OCI-LY1 (cell line): ENCODE results near the gene CST4.

Experiments
- H2AFZ ChIP-seq: fragments of 200-600 bp; sonication (generic), shearing (Covaris generic); 2 replicates; pipeline ENCODE4 v1.6.0; 2014; ENCODE audit warnings: antibody characterized with exemption, mild to moderate bottlenecking, low read length
- H3F3A ChIP-seq: fragments of 200-600 bp; sonication (generic), shearing (Covaris generic); 2 replicates; pipeline ENCODE4 v1.6.0; 2014; ENCODE audit warnings: mild to moderate bottlenecking, antibody characterized with exemption, low read length, moderate library complexity; ENCODE audit not compliant: insufficient read depth
- H3K27ac ChIP-seq: fragments of 200-600 bp; sonication (generic); 2 replicates; pipeline ENCODE4 v1.5.1; 2014; ENCODE audit warnings: low read length, mixed run types, mild to moderate bottlenecking, low read depth; ENCODE audit not compliant: poor library complexity, severe bottlenecking
- H3K27me3 ChIP-seq: fragments of 200-600 bp; sonication (generic); 2 replicates; pipeline ENCODE4 v1.6.0; 2014; ENCODE audit warnings: antibody characterized with exemption, mild to moderate bottlenecking, low read length, moderate library complexity; ENCODE audit not compliant: insufficient read depth
- H3K36me3 ChIP-seq: fragments of 200-600 bp; sonication (generic); 2 replicates; pipeline ENCODE4 v1.6.1; 2014; ENCODE audit warnings: mild to moderate bottlenecking, antibody characterized with exemption, low read length, moderate library complexity, mixed read lengths; ENCODE audit not compliant: insufficient read depth
- H3K4me1 ChIP-seq: fragments of 200-600 bp; sonication (generic); 2 replicates; pipeline ENCODE4 v1.5.1; 2014; ENCODE audit warnings: mild to moderate bottlenecking, low read length, moderate library complexity; ENCODE audit not compliant: insufficient read depth, severe bottlenecking
- H3K4me2 ChIP-seq: fragments of 200-600 bp; sonication (generic), shearing (Covaris generic); 2 replicates; pipeline ENCODE4 v1.6.1; 2014; ENCODE audit warnings: low read length
- H3K4me3 ChIP-seq: fragments of 200-600 bp; sonication (generic); 2 replicates; pipeline ENCODE4 v1.5.1; 2014; ENCODE audit warnings: low read length, low read depth, mild to moderate bottlenecking, mixed read lengths; ENCODE audit not compliant: poor library complexity, severe bottlenecking
- H3K79me2 ChIP-seq: fragments of 200-600 bp; shearing (Covaris generic); 2 replicates; pipeline ENCODE4 v1.6.1; 2016; ENCODE audit warnings: mixed run types, low read length, mixed read lengths; ENCODE audit not compliant: insufficient read depth
- H3K9ac ChIP-seq: fragments of 200-600 bp; sonication (generic), shearing (Covaris generic); 2 replicates; pipeline ENCODE4 v1.6.1; 2014; ENCODE audit warnings: mild to moderate bottlenecking, low read length, mixed read lengths
- H3K9me2 ChIP-seq: fragments of 200-600 bp; sonication (generic), shearing (Covaris generic); 2 replicates; pipeline ENCODE4 v1.6.1; 2014; ENCODE audit warnings: low read depth, mild to moderate bottlenecking, low read length, mixed read lengths
- H3K9me3 ChIP-seq: fragments of 200-600 bp; shearing (Covaris generic); 2 replicates; pipeline ENCODE4 v1.6.1; 2014; ENCODE audit warnings: low read length, mixed read lengths
- H4K20me1 ChIP-seq: fragments of 200-600 bp; sonication (generic), shearing (Covaris generic); 2 replicates; pipeline ENCODE4 v1.6.0; 2016; ENCODE audit warnings: mild to moderate bottlenecking, low read length; ENCODE audit not compliant: insufficient read depth
- EZH2 ChIP-seq: fragments of 200-600 bp; sonication (generic), shearing (Covaris generic); IDR thresholded peaks from 2 replicates; pipeline ENCODE4 v1.8.0; 2017; ENCODE audit warnings: borderline replicate concordance, mixed run types, mild to moderate bottlenecking, antibody characterized with exemption, low read length, moderate library complexity, mixed read lengths
- TF ChIP-seq, protein P1 (sequence below): fragments of 200-600 bp; sonication (generic), shearing (Covaris generic); IDR thresholded peaks from 2 replicates; pipeline ENCODE4 v1.5.1; 2017; ENCODE audit warnings: mild to moderate bottlenecking, antibody characterized with exemption, low read length, moderate library complexity, mixed read lengths

Gene CST4

DNA sequence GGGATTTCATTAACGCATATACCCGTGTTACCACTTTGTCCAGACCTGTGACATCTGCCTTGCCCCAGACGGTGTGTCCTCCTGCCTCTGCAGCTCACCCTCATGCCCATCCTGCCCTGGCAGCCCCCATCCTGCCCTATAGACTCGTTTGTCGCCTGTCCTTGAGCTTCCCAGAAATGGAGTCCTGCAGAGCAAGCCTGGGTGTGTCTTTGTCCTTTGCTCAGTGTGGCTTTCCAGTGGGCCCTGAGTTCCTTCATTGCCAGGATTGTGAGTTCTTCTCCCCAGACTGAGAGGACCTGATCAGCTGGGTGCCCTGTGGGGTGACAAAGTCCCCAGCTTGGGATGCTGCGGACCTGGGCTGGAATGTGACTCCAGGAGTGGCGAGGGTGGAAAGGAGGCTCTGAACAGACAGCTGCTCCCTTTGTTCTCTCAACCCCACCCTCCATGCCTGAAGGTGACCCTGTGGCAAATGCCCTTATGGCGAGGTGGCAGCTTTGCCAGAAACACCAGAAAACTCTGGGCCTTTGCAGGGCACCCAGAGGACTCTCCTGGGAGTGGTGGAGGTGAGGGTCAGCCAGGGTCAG lies 48.7 kb downstream of the CST4 start:
- TF ChIP-seq EZH2 = no peak
- TF ChIP-seq, protein P1, sequence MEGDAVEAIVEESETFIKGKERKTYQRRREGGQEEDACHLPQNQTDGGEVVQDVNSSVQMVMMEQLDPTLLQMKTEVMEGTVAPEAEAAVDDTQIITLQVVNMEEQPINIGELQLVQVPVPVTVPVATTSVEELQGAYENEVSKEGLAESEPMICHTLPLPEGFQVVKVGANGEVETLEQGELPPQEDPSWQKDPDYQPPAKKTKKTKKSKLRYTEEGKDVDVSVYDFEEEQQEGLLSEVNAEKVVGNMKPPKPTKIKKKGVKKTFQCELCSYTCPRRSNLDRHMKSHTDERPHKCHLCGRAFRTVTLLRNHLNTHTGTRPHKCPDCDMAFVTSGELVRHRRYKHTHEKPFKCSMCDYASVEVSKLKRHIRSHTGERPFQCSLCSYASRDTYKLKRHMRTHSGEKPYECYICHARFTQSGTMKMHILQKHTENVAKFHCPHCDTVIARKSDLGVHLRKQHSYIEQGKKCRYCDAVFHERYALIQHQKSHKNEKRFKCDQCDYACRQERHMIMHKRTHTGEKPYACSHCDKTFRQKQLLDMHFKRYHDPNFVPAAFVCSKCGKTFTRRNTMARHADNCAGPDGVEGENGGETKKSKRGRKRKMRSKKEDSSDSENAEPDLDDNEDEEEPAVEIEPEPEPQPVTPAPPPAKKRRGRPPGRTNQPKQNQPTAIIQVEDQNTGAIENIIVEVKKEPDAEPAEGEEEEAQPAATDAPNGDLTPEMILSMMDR = no peak
- H3K4me2 ChIP-seq = no peak overlapping the region
- no peak overlapping the region for H3K9ac ChIP-seq
- H3K4me1 ChIP-seq = no peaks in the 10 kb centered on the region
- H3K4me3 ChIP-seq = no peak overlapping the region
- no peaks in the 10 kb centered on the region for H3K9me2 ChIP-seq
- no peaks in the 10 kb centered on the region for H3K9me3 ChIP-seq
- no peaks in the 10 kb centered on the region for H3K79me2 ChIP-seq
- H3K27me3 ChIP-seq = no peaks in the 10 kb centered on the region
- H2AFZ ChIP-seq = no peak overlapping the region
- H4K20me1 ChIP-seq = no peaks in the 10 kb centered on the region
- H3K36me3 ChIP-seq = no peaks in the 10 kb centered on the region
- H3F3A ChIP-seq = no peaks in the 10 kb centered on the region
- no peak overlapping the region for H3K27ac ChIP-seq

DNA sequence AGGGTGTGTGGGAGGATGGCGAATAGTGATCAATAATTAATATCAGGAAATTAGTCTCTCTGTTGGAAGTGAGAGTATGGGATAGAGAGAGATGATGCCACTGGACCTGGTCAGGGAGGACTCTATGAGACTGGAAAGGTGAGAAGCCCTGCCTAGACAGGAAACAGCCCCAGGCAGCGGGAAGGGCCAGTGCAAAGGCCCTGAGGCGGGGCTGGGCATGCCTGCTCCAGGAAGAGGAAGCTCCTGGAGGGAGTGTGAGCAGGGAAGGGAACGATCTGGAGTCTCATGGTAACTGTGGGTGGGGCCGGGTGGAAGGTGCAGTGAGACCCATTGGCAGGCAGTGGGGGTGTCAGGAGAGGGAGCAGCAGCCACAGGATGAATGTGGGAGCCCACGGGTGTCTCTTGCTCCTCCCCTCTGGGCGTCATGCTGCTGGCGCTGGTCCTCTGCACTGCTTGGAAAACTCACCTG lies 49.3 kb downstream of the CST4 start:
- Histone ChIP-seq H3K9me2 (no peaks in the 10 kb centered on the region), H3K4me1 (no peaks in the 10 kb centered on the region), H3K79me2 (no peaks in the 10 kb centered on the region), H3F3A (no peaks in the 10 kb centered on the region), H3K4me3 (no peak overlapping the region), H3K9ac (no peak overlapping the region), H2AFZ (no peak overlapping the region), H3K27ac (no peak overlapping the region), H4K20me1 (no peaks in the 10 kb centered on the region), H3K9me3 (no peaks in the 10 kb centered on the region), H3K27me3 (no peaks in the 10 kb centered on the region), H3K36me3 (no peaks in the 10 kb centered on the region), H3K4me2 (no peak overlapping the region)
- TF ChIP-seq, protein P1 = no peak
- no peak for TF ChIP-seq EZH2

DNA sequence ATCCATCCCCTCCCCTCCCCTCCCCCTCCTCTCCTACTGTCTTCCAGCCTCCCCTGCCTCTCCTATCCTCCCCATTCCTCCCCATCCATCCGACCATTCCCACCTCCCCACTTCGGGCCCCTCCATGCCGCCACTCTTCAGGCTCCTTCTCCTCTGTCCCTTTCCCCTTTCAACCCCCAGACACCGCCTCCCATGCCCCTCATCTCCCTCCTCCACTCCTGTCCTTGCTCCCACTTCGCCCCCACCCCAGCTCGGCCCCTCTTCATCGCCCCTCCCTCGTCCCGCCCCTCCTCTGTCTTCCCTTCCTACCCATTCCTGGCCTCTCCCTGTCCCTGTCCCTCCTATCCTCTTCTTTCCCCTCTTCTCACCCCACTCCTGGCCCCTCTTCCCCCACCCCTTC lies 50.5 kb downstream of the CST4 start:
- H3K4me3 ChIP-seq = no peak overlapping the region

More for the DNA sequence above, 50.5 kb downstream of the CST4 start:
- Histone ChIP-seq H3K9me2 (no peaks in the 10 kb centered on the region), H3K4me2 (no peak overlapping the region), H3K27me3 (no peaks in the 10 kb centered on the region), H3K27ac (no peak overlapping the region), H3K9ac (no peak overlapping the region), H3K36me3 (no peaks in the 10 kb centered on the region), H3K4me1 (no peaks in the 10 kb centered on the region), H3K79me2 (no peaks in the 10 kb centered on the region), H2AFZ (no peak overlapping the region), H3K9me3 (no peaks in the 10 kb centered on the region), H4K20me1 (no peaks in the 10 kb centered on the region), H3F3A (no peaks in the 10 kb centered on the region)
- no peak for TF ChIP-seq EZH2
- TF ChIP-seq, protein P1 = no peak
